ENCODE measurements around the gene CPPED1. TPM values are rescaled to one million over a fixed set of nuclear protein-coding genes. Genes with fewer than 3 reads are reported as not detected.
"Not testable (repeated sequence)": the region's sequence is repeated elsewhere in the genome, so short reads cannot be mapped to it uniquely, and the experiment has no call there.

CPPED1 gene
- total and polyA plus RNA-seq, 10 of the 15 experiments (the other 5 are each of a cell fraction or from before 2014, with no cell fraction given) = 7.1 to 39.0 (median 16.0) TPM

- H3K79me2 ChIP-seq (ENCODE audit: control insufficient read depth, insufficient read depth, low read length) = no peaks in the 10 kb centered on the region
- CTCF ChIA-PET = no interaction called here
- no peak for DNase-seq (ENCODE audit: low read depth, low spot score)
- no peak overlapping the region for H3K9ac ChIP-seq (ENCODE audit: control insufficient read depth, insufficient read depth, low read length)
- POLR2A ChIA-PET = no interaction called here
- 91% methylated on average over 6 of the region's 6 CpGs for WGBS (ENCODE audit: insufficient coverage, insufficient replicate concordance, low lambda C conversion rate, missing lambda C conversion rate)
- H3K27me3 ChIP-seq (replicated peaks in 1 of 2; ENCODE audit: control insufficient read depth in 2 of 2, insufficient read depth in 2 of 2, low read length in 1 of 2) = no peaks in the 10 kb centered on the region
- no peak overlapping the region for H2AFZ ChIP-seq (ENCODE audit: control insufficient read depth, low read depth, low read length)
- FAIRE-seq = no peak
- RAD21 ChIA-PET (ENCODE audit: unreplicated experiment) = interaction anchor here (0.6 kb wide), 1 partner anchor 350 kb away, joined by 3 read pairs; no protein-coding TSS in a partner anchor
- SMC1A ChIA-PET (ENCODE audit: uncharacterized antibody, unreplicated experiment) = no interaction called here
- no peaks in the 10 kb centered on the region for H3K9me3 ChIP-seq (replicated peaks; ENCODE audit: control insufficient read depth, insufficient read depth, low read length)
- TF ChIP-seq PAX8 (IDR thresholded peaks at IDR 0.05) = no peak
- TF ChIP-seq MYC (IDR thresholded peaks at IDR 0.05; ENCODE audit: insufficient read depth, insufficient read length, insufficient replicate concordance, low read length, severe bottlenecking) = no peak
- TF ChIP-seq MXI1 (IDR thresholded peaks at IDR 0.05; ENCODE audit: low read depth, low read length) = no peak
- no peak for TF ChIP-seq EGR1 (IDR thresholded peaks at IDR 0.05; ENCODE audit: borderline replicate concordance in 1 of 2, low read depth in 2 of 2, low read length in 2 of 2)
- intact Hi-C loops (cut with micrococcal nuclease; ENCODE audit: unreplicated experiment) = no loop called here
- H3K4me3 ChIP-seq = no peak overlapping the region
- BruUV-seq (replicated peaks) = no TSS peak
- peaks cover 0 to 4% of the 10 kb centered on the region in 2 experiments; a peak in 1 of 4 replicates for H3K36me3 ChIP-seq (ENCODE audit: control insufficient read depth in 2 of 2, insufficient read depth in 2 of 2, low read length in 1 of 2)
- no peak overlapping the region for H3K4me2 ChIP-seq (ENCODE audit: control insufficient read depth, insufficient read depth)
- no peak overlapping the region for H3K27ac ChIP-seq (ENCODE audit: control insufficient read depth, insufficient read depth)
- no peaks in the 10 kb centered on the region for H3K4me1 ChIP-seq (ENCODE audit: control insufficient read depth, insufficient read depth, low read length)
- no peak for ATAC-seq
- H4K20me1 ChIP-seq (ENCODE audit: control insufficient read depth, insufficient read depth) = no peaks in the 10 kb centered on the region
- in situ Hi-C loops (cut with MboI) = no loop called here
Observed at GRCh38 chr16:12767897-12768296, 35.8 kb downstream of the CPPED1 start.

GRCh38 chr16:12766853-12767252, 36.8 kb downstream of the CPPED1 start:
- Histone ChIP-seq H3K4me2 (ENCODE audit: control insufficient read depth, insufficient read depth) (no peak overlapping the region), H3K4me3 (no peak overlapping the region), H3K79me2 (ENCODE audit: control insufficient read depth, insufficient read depth, low read length) (no peaks in the 10 kb centered on the region), H3K27me3 (replicated peaks in 1 of 2; ENCODE audit: control insufficient read depth in 2 of 2, insufficient read depth in 2 of 2, low read length in 1 of 2) (no peaks in the 10 kb centered on the region), H3K27ac (ENCODE audit: control insufficient read depth, insufficient read depth) (no peak overlapping the region), H4K20me1 (ENCODE audit: control insufficient read depth, insufficient read depth) (no peaks in the 10 kb centered on the region), H2AFZ (ENCODE audit: control insufficient read depth, low read depth, low read length) (no peak overlapping the region), H3K9me3 (replicated peaks; ENCODE audit: control insufficient read depth, insufficient read depth, low read length) (no peaks in the 10 kb centered on the region), H3K9ac (ENCODE audit: control insufficient read depth, insufficient read depth, low read length) (no peak overlapping the region), H3K4me1 (ENCODE audit: control insufficient read depth, insufficient read depth, low read length) (no peaks in the 10 kb centered on the region), H3K36me3 (ENCODE audit: control insufficient read depth in 2 of 2, insufficient read depth in 2 of 2, low read length in 1 of 2) (peaks cover 0 to 4% of the 10 kb centered on the region in 2 experiments; a peak in 1 of 4 replicates)
- DNase-seq (ENCODE audit: low read depth, low spot score) (no peak), ATAC-seq (no peak), FAIRE-seq (no peak)
- no TSS peak for BruUV-seq (replicated peaks)
- intact Hi-C loops (cut with micrococcal nuclease; ENCODE audit: unreplicated experiment) = no loop called here
- ChIA-PET SMC1A (ENCODE audit: uncharacterized antibody, unreplicated experiment) (no interaction called here), POLR2A (no interaction called here), RAD21 (ENCODE audit: unreplicated experiment) (no interaction called here), CTCF (interaction anchor here (1.5 kb wide), 1 partner anchor 193 kb away, joined by 4 read pairs; no protein-coding TSS in a partner anchor)
- TF ChIP-seq RAD51 (IDR thresholded peaks at IDR 0.05) = no peak
- TF ChIP-seq EGR1 (IDR thresholded peaks at IDR 0.05; ENCODE audit: borderline replicate concordance in 1 of 2, low read depth in 2 of 2, low read length in 2 of 2) = no peak
- no peak for TF ChIP-seq USF1 (IDR thresholded peaks at IDR 0.05; ENCODE audit: borderline replicate concordance, extremely low read length, insufficient read depth, low read depth, low read length)
- 90% methylated on average over 5 of the region's 5 CpGs for WGBS (ENCODE audit: insufficient coverage, insufficient replicate concordance, low lambda C conversion rate, missing lambda C conversion rate)
- in situ Hi-C loops (cut with MboI) = no loop called here

DNA sequence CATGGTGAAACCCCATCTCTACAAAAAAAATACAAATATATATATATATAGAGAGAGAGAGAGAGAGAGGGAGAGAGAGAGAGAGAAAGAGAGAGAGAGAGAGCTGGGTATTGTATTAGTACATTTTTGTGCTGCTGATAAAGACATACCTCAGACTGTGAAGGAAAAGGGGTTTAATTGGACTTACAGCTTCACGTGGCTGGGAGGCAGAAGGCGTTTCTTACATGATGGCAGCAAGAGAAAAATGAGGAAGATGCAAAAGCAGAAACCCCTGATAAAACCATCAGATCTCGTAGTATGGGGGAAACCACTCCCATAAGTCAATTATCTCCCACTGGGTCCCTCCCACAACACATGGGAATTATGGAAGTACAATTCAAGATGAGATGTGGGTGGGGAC, 37.5 kb downstream of the CPPED1 start:
- ATAC-seq; intact Hi-C loops (cut with micrococcal nuclease; ENCODE audit: unreplicated experiment); H3K27ac ChIP-seq (ENCODE audit: control insufficient read depth, insufficient read depth); H2AFZ ChIP-seq (ENCODE audit: control insufficient read depth, low read depth, low read length); FAIRE-seq; H3K4me3 ChIP-seq; H3K4me2 ChIP-seq (ENCODE audit: control insufficient read depth, insufficient read depth); SMC1A ChIA-PET (ENCODE audit: uncharacterized antibody, unreplicated experiment); H3K9ac ChIP-seq (ENCODE audit: control insufficient read depth, insufficient read depth, low read length); H3K27me3 ChIP-seq (replicated peaks in 1 of 2; ENCODE audit: control insufficient read depth in 2 of 2, insufficient read depth in 2 of 2, low read length in 1 of 2); H3K4me1 ChIP-seq (ENCODE audit: control insufficient read depth, insufficient read depth, low read length); H3K9me3 ChIP-seq (replicated peaks; ENCODE audit: control insufficient read depth, insufficient read depth, low read length); H3K36me3 ChIP-seq (ENCODE audit: control insufficient read depth in 2 of 2, insufficient read depth in 2 of 2, low read length in 1 of 2); in situ Hi-C loops (cut with MboI); H4K20me1 ChIP-seq (ENCODE audit: control insufficient read depth, insufficient read depth); H3K79me2 ChIP-seq (ENCODE audit: control insufficient read depth, insufficient read depth, low read length); BruUV-seq (replicated peaks); DNase-seq (ENCODE audit: low read depth, low spot score); POLR2A ChIA-PET; RAD21 ChIA-PET (ENCODE audit: unreplicated experiment): not testable (repeated sequence)
- CTCF ChIA-PET = interaction anchor here (1.5 kb wide), 1 partner anchor 193 kb away, joined by 4 read pairs; no protein-coding TSS in a partner anchor
- WGBS (ENCODE audit: insufficient coverage, insufficient replicate concordance, low lambda C conversion rate, missing lambda C conversion rate) = 51% methylated on average over 3 of the region's 3 CpGs
